ENCODE measurements around the gene KHDRBS2.

The KHDRBS2 gene

DNA sequence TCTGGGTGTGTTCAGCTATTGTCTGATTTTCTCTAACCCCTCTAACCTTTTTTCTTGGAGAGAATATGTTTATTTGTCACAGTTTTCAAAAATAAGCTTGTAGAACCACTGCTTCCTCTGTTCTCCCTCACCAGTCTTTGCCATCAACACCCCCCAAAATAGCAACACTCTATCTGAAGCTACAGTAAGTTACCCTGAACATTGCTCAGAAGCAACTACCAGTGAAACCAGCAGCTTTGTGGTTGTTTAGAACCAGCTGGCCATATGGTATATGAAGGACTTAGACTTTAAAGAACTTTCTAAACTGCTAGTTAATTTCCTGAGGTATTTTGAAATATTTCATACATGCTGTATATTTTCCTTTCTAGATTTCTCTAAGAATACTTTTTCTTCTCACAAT is 242.9 kb downstream of the KHDRBS2 start:
- Histone ChIP-seq H3K4me1 (ENCODE audit: low read depth, poor library complexity, severe bottlenecking) (peaks cover 16% of the 10 kb centered on the region), H3K4me2 (no peak overlapping the region), H3K36me3 (ENCODE audit: insufficient read depth) (no peaks in the 10 kb centered on the region), H4K20me1 (ENCODE audit: insufficient read depth) (no peaks in the 10 kb centered on the region), H3K4me3 (IDR thresholded peaks at IDR 0.05; ENCODE audit: insufficient read depth, low read depth, low read length) (no peak overlapping the region), H2AFZ (ENCODE audit: low read depth) (no peak overlapping the region), H3K79me2 (ENCODE audit: insufficient read depth, low read depth) (no peaks in the 10 kb centered on the region), H3K27me3 (ENCODE audit: insufficient read depth, low read depth) (no peaks in the 10 kb centered on the region), H3K27ac (no peak overlapping the region), H3K9ac (no peak overlapping the region)
- TF ChIP-seq CTCF (conservative IDR thresholded peaks at IDR 0.05; ENCODE audit: low read depth, low read length): no peak

- H3K27ac ChIP-seq: no peak overlapping the region
- H2AFZ ChIP-seq (ENCODE audit: low read depth): no peak overlapping the region
- H4K20me1 ChIP-seq (ENCODE audit: insufficient read depth): no peaks in the 10 kb centered on the region
- H3K79me2 ChIP-seq (ENCODE audit: insufficient read depth, low read depth): no peaks in the 10 kb centered on the region
- no peak for TF ChIP-seq CTCF (conservative IDR thresholded peaks at IDR 0.05; ENCODE audit: low read depth, low read length)
- H3K36me3 ChIP-seq (ENCODE audit: insufficient read depth): no peaks in the 10 kb centered on the region
- no peak overlapping the region for H3K9ac ChIP-seq
- H3K4me2 ChIP-seq: no peak overlapping the region
- H3K4me3 ChIP-seq (IDR thresholded peaks at IDR 0.05; ENCODE audit: insufficient read depth, low read depth, low read length): no peak overlapping the region
- H3K27me3 ChIP-seq (ENCODE audit: insufficient read depth, low read depth): no peaks in the 10 kb centered on the region
- peaks cover 16% of the 10 kb centered on the region for H3K4me1 ChIP-seq (ENCODE audit: low read depth, poor library complexity, severe bottlenecking)
These were observed 243.6 kb downstream of the KHDRBS2 start for GRCh38 chr6:62042429-62042828.

- H3K27ac ChIP-seq: no peak overlapping the region
- peaks cover 16% of the 10 kb centered on the region for H3K4me1 ChIP-seq (ENCODE audit: low read depth, poor library complexity, severe bottlenecking)
- no peaks in the 10 kb centered on the region for H4K20me1 ChIP-seq (ENCODE audit: insufficient read depth)
- no peak overlapping the region for H3K9ac ChIP-seq
- no peaks in the 10 kb centered on the region for H3K36me3 ChIP-seq (ENCODE audit: insufficient read depth)
- no peak for TF ChIP-seq CTCF (conservative IDR thresholded peaks at IDR 0.05; ENCODE audit: low read depth, low read length)
- no peaks in the 10 kb centered on the region for H3K79me2 ChIP-seq (ENCODE audit: insufficient read depth, low read depth)
- H3K4me3 ChIP-seq (IDR thresholded peaks at IDR 0.05; ENCODE audit: insufficient read depth, low read depth, low read length): no peak overlapping the region
- H2AFZ ChIP-seq (ENCODE audit: low read depth): no peak overlapping the region
- no peak overlapping the region for H3K4me2 ChIP-seq
- no peaks in the 10 kb centered on the region for H3K27me3 ChIP-seq (ENCODE audit: insufficient read depth, low read depth)
These were observed 246.4 kb downstream of the KHDRBS2 start for GRCh38 chr6:62039605-62040004.

GRCh38 chr6:62037445-62037844 is 248.6 kb downstream of the KHDRBS2 start:
- peaks cover 4% of the 10 kb centered on the region for H3K4me1 ChIP-seq (ENCODE audit: low read depth, poor library complexity, severe bottlenecking)
- H3K36me3 ChIP-seq (ENCODE audit: insufficient read depth): no peaks in the 10 kb centered on the region
- H3K9ac ChIP-seq: no peak overlapping the region
- H2AFZ ChIP-seq (ENCODE audit: low read depth): no peak overlapping the region
- H3K79me2 ChIP-seq (ENCODE audit: insufficient read depth, low read depth): no peaks in the 10 kb centered on the region
- H3K4me2 ChIP-seq: no peak overlapping the region
- no peak overlapping the region for H3K4me3 ChIP-seq (IDR thresholded peaks at IDR 0.05; ENCODE audit: insufficient read depth, low read depth, low read length)
- no peaks in the 10 kb centered on the region for H3K27me3 ChIP-seq (ENCODE audit: insufficient read depth, low read depth)
- no peaks in the 10 kb centered on the region for H4K20me1 ChIP-seq (ENCODE audit: insufficient read depth)
- no peak for TF ChIP-seq CTCF (conservative IDR thresholded peaks at IDR 0.05; ENCODE audit: low read depth, low read length)
- H3K27ac ChIP-seq: no peak overlapping the region
